Stimulated activated CD8-positive, alpha-beta memory T cell treated with anti-CD3 and anti-CD28 coated beads, Interleukin-15, amount 100 ng/mL, for 48 hours (primary cell): ENCODE results near the gene TPPP.

ENCODE experiments used
- DNase-seq, 2 donors: peaks; one replicate each; pipeline ENCODE4 v3.0.0-alpha.2; 2020; ENCODE audit warnings: low read depth in 2 of 2

The TPPP gene

DNA sequence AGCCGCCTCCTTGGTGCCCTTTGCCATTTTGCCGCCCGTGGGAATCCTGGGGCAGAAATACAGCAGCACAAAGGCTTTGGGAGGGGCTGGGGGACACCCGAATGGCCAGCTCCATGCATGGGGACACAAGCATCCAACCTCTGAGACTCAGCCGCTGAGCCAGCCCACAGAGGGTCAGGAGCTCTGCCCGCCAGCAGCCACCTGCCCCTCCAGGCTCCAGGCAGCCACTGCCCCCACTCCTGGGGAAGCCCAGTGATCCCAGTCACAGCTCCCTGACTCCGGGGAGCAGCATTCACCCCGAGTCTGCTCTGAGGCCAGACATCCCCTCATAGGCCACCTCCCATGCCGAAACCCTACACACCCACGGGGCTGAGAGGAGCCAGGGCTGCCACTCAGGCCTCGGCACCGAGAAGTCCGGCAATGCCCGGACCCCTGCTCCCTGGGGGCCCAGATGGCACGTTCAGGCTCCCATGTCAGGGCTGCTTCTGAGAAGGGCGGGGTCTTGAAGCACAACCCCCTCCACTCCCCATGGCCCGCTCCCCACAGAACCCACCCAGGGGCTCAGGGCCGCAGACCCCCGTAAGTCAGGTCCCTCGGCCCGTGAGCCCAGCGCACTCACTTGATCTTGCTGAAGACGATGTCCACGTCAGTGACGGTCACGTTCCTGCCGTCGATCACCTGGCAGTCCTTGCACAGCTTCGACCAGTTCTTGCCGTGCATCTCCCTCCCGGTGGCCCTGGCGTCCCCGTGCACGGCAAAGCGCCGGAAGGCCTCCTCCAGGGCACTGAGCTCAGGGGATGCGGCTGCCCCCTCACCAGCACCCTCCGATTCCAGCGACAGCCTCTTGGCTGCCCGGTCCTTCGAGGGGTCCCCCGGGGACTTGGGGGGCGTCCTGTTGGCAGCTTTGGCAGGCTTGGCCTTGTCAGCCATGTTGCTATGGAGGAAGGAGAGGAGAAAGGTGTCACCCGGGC lies 15.7 kb downstream of the TPPP start:
- DNase-seq: no peak

DNA sequence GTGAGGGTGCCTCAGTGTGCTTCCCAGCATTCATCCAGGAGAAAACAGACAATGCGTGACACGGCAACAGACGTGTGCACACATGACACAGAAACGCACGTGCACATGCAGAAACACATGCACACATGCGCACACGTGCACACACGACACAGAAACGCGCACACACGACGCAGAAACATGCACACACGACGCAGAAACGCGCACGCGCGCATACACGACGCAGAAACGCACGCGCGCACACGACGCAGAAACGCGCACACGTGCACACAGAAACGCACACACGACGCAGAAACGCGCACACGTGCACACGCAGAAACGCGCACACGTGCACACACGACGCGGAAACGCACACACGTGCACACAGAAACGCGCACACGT lies 16.5 kb downstream of the TPPP start:
- no peak for DNase-seq

DNA sequence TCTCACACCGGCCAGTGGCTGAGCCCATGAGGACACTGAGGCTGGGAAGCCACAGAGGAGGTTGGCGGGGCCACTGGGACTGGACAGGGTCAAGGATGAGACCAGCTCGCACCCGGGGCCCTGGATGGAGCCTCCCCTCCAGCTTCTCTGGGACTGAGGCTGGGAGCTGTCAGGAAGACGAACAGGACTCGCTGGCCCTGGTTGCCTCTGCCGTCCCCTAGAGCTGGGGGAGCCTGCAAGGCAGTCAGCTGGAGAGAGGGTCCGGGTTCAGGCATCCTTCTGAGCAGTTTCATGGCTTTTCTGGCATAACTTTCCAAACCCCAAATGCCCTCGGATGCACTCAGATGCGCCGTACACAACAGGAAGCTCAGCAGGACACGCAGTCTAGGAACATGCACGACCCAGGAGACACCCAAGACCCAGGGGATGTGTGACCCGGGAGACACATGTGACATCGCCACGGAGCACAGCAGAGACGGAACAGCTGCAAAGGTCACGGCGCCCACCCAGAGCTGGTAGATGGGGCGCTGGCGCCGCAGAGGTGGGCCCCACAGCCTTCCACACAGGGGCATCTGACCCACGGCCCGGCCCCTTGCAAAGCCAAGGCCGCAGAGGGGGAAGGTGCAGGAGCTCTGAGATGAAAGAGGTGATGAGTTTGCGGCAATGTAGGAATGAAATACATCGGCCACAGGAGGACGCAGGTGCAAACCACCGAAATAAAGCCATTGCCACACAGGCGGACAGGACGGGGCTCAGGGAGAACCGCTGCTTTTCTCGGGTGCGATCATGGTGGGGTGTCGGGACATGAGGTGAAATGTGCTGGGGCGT lies 17.1 kb downstream of the TPPP start:
- DNase-seq: no peak

DNA sequence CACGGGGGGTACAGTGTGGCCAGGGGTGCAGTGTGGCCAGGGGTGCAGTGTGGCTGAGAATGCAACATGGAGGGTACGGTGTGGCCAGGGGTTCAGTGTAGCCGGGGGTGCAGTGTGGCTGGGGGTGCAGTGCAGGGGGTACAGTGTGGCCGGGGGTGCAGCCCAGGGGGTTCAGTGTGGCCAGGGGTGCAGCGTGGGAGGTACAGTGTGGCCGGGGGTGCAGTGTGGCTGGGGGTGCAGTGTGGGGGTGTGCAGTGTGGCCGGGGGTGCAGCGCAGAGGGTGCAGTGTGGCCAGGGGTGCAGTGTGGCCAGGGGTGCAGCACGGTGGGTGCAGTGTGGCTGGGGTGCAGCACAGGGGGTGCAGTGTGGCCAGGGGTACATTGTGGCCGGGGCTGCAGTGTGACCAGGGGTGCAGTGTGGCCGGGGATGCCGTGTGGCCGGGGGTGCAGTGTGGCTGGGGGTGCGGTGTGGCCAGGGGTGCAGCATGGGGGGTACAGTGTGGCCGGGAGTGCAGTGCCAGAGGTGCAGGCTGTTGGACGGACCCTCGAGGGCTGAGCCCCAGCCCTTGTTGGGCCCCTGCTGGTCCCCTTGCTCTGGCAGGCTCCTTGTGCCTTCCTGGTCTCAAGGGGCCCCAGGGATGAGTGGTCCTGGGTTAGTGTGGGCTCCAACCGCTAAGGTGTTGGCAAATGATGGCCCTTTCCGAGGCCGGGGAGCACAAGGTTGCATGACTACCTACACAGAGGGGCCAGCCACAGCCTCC lies 17.9 kb downstream of the TPPP start:
- no peak for DNase-seq

DNA sequence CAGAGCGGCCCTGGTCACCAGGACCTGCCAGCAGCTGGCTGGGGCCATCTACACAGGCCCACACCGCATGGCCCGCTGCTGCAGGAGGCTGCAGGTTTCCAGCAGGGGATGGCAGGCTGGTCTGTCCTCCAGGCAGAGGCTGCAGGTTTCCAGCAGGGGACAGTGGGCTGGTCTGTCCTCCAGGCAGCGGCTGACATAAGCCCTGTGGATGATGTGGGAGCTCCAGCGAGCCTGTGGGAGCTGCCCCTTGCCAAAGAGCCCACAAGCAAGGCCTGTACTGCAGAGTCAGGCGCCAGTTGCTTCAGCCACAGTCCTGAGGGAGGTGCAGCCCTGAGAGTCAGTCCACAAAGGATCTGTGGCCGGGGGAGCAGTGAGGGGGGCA lies 18.5 kb downstream of the TPPP start:
- DNase-seq: no peak

DNA sequence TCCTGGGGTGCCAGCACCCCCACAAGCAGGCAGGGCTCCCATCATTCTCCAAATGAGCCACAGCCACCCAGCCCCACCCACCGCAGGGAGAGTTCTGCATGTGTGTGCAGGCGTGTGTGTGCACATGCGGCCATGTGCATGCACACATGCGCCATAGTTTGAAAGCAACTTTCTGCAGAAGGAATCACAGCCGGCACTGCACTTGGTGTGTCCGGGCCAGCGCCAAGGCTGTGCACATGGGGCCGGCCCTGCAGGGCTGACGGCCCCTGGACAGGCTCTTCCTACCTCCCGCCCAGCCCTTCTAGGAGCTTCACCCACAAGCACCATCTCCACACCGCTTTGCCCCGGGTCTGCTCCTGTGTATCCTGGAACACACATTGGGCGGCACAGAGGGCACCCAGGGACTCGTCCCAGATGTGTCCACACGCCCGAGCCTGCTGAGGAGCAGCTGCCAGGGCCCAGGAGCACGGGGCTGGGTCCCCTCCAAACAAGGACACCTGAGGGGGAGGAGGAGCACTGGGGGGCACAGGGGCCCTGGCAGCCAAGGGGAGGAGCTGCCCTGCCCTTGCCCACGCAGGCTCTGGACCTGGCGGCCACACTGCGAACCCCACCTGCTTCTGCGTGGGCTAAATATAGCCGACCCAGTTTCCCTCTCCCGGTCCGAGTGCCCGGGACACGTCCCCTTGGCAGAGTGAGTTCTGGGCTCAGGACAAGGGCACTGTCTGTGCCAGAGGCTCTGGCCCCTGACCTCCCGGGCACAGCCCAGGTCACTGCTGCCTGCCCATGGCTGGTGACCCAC lies 19.1 kb downstream of the TPPP start:
- no peak for DNase-seq

DNA sequence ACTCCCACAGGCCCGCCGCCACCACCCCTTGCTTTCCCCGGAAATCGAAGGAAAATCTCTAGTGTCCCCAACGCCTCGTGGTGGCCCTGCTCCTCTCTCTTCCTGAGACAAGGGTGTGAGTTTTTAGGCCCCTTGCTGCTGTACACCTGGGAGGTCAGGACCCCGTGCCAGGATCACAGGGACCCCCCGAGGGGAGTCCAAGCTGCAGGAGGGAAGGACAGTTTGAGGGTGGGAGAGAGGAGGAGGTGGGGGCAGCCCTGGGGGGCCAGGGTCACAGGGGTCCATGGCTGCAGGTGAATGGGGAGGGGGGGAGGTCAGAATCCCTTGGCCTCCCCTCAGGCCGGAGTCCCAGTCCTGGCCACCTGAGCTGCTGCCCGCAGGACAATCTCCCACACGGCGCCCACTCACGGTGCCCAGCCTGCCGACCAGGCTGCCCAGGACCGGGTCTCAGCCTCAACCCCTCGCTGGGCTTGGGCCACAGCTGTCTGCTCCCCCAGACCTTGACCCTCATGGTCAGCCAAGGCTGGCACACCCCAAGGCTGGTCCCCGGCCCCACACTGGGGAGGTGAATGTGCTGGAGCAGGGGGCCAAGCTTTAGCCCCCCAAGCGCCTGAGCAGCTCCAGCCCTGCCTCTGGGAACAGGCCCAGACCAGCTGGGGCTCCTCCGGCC lies 19.9 kb downstream of the TPPP start:
- no peak for DNase-seq

DNA sequence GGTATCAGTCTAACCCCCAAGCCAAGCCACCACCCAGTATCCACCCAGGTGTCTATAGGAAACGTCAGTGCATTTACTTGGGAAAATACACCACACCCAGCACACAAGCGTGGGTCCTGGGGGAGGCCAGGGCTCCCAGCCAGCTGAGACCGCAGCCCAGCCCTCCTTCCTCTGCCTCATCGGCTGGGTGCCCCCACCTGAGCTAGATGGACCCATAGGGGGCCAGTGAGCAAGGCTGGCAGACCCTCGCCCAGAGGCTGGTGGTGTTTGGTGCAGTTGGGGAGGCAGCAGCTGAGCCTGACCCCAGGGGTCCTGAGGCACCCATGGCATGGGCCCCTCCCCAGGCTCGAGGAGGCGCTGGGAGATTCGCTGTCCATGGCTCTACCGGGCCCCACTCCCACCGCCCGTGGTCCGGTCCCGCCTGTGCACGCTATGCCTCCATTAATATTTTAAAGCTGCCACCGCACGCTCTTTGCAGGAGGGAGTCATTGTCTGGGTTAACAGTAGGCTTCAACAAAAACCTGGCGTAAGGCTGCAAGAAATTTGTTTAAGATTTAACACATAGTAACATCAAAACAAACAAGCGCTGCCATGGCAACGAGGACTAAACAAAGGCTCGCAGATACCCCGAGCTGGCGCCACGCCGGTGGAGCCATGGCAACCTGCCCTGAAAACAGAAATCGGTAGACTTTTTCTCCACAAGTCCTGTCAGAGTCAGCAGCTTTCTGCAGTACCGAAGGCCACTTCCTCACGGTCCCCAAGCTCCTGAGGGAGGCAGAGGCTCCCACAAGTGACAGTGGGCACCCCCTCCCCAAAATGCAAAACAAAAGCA lies 20.6 kb downstream of the TPPP start:
- peak; percentile 35 to 38 for DNase-seq

DNA sequence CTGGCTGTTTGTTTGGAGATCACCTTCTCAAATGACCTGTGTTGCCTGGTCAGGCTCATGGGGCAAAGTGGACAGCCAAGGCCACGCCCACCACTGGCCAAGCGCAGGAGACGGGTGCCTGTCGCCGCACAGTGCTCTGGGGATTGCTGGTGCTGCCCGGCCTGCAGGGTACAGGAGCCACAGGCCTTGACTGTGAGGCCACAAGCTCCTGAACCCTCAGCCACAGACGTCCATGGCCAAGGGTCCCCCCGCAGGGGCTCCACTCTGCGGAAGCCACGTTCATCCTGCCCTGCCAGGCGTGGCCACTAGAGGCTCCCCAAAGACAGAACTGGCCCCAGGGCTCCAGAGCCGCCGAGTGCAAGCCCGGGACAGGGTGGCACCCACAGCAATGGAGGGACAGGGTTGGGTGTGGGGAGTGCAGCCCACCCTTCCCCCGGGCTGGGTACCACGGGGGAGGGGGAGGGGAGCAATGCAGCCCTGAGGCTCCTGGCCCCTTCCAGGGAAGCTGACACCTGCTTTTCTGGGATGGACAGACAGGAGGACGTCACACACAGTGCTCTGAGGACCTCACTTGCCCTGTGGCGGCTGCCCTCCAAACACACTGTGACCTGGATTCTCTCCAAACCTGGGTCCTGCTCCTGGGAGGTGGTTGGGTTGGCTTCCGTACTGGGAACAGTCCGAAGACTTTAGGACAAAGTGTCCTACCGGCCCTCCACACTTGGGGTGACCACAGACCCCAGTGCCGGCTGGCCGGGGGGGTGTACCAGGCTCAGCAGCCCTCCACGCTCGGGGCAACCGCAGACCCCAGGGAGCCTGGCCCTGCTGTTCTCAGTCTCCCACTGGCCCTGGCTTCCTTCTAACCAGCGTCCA lies 21.5 kb downstream of the TPPP start:
- peak; percentile 40 to 53 for DNase-seq

DNA sequence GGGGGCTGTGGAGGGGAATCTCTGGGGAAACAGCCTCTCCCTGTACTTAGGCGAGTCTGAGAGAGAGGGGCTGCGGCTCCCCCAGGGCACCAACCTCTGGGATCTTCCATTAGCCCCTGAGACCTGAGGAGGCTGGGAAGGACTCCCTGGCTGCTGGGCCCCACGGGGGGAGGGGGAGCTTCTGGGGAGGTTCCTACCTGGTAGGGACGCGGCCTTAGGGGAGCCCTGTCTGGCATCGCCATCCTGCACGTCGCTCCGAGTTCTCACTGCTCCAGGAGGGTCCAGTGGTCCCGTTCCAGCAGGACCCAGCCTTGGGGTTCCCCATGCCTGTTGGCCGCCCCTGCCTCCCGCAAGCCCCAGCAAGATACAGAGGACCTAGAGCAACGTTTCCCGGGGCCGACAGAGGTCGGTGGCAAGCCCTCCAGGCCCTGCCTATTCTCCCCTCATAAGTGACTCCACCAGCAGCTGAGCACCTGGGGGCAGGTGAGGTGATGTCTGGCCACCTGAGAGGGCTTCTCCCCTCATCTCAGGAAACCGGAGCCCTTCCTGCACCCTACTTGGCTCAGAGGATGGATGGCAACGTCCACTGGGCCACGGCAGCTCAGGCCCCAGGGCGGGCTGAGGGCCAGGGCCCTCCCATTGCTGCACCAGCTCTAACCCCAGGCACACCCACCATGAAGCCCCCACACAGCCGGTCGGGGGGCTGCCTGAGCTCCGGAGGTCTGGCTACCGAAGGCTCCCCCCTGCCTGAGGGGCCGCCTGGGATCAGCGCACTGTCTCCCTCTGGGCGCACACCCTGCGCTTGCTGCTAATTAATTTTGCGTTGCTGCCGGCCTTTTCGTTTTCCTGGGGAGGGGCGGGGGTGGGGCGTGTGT lies 22.5 kb downstream of the TPPP start:
- no peak for DNase-seq

DNA sequence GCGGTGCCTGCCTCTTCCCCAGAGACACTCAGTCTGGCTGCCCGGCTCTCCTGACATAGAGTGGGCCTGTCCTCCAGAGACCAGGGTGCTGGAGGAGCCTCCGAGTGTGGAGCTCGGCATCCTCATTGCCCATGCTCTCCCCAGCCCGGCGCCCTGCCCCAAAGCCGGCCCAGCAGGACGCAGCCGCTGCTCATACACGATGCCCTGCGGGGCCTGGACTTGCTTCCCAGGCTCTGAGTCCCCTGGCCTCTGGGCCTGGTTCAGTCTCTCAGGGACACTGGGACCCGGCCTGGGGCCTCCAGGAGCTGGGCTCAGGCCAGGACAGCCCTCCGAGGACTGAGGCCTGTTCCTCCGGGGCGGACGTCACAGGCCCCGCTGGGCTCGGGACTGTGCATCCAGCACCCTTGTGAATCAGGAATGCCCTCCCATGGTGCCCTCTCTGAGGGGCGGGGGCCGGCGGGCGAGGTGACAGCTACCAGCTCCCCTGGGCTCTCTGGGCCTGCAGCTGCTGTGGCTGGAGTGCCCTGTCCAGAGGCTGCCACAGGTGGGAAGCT lies 23.2 kb downstream of the TPPP start:
- DNase-seq: no peak

DNA sequence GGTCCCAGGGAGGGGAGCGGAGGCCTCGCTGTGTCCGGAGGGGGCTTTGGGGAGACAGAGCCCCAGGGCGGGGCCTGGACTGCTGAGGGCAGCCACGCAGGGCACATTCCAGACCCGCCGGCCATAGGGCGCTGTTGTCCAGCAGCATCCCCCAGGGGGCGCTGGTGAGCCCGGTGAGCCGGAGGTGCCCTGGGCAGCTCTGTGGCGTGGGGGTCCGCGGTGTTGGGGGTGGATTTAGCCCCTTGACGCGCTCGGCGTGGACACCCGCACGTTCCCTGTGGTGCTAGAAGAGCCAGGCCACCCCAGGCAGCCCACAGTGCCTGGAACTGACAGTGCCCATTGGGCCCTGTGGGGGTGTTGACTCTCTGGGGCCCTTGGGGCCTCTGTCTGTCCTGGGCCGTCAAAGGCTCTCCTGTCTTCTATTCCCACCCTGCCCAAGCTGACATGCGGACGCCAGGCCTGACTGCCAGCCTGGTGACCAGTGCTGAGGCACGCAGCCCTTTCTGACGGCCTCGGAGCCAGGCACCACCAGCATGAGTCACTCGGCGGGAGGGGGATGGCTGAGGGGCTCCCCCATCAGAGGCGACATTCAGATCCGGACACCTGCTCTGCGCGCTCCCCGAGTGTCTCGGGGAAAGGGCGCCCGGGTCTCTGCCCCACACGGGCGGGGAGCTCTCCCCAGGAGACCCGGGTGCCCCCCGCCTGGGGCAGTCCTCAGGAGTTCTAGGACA lies 23.9 kb downstream of the TPPP start:
- no peak for DNase-seq

DNA sequence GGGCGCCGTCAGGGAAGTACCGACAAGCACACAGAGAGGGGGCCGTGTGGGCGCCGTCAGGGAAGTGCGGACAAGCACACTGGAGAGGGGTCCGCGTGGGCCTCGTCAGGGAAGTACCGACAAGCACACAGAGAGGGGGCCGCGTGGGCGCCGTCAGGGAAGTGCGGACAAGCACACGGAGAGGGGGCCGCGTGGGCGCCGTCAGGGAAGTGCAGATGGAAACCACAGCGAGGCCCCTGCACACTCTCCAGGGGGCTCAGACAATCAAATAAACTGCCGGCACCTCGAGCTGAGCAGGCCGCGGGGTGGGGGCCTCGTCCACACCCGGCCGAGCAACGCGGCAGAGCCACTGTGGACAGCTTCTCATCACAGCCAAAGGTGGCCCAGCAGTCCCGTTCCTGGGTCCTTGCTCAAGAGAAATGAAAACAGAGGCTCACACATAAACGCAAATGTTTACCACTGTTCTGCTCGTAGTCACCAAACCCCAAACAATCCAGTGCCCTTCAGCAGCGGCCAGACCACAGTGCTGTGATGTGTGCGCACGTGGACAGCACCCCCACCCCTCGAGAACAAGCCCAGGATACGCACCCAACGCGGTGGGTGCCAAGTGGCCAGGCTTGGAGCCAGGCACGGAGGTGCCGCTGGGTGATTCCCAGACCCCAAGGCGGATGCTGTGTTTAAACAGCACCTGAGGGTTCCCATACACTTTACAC lies 24.7 kb downstream of the TPPP start:
- DNase-seq: no peak

DNA sequence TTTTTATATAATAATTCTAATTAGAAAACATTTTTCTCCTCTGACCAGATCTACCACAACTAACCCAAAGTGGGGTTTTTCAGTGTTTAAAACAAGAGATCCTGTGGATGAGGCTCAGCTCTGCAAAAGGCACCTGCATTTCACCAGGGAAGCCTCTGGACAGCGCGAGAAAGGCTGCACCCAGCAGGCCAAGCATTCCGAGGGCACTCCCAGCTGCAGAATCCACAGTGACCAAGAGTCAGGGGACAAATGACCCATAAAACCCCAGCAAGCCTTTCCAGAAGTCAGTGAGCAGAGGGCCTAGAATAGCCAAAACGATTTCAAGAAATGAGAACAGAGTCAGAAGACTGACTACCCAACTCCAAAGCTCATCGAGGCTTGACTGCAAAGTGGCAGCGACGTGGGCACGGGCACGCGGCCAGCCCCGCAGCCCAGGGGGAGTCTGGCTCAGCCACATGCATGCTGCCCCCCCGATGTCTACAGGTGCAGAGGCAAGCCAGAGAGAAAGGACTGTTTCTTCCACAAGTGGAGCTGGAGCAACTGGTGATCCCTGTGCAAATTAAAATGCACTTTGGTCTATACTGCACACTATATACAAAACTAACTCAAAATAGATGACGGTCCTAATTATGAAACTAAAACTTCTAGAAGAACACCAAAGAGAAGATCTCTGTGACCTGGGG lies 26.2 kb downstream of the TPPP start:
- DNase-seq: no peak

DNA sequence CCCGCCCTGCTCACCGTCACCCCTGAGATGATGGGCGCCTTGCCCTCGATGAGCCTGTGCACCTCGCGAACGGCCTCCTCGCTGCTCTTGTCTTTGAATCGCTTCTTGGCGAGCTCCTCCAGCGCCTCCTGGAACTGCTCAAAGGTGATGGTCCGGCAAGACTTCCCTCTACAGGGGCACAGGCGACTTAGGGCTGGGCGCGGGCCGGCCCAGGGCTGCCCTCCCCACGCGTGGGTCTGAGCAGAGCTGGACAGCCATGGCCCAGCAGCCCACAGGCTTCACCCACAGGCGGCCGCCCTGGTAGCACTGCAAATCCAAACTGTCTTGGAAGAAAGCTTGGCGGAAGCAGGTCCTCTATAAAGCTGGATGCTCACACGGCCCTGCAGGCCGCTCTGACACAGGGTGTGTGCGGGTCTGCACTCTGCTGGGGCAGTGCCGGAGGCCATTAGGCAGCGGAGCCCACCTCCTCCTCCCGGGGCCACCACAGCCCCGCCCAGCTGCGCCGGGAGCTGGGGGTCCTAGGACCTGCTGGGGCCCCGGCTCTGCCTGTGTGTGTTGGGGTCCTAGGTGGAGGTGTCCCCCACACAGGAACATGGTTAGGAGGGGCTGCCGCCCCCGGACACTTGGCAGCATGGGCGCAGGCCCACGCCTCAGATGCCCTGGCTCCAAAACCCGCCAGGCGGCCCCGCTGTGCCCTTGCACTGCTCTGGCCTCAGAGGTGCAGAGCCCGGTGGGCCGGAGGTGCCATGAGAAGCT lies 27.0 kb downstream of the TPPP start:
- no peak for DNase-seq
